Measurements from ENCODE around the gene CCNL1. TPM values are rescaled to one million over a fixed set of nuclear protein-coding genes. Genes with fewer than 3 reads are reported as not detected.

CCNL1 gene
- total RNA-seq, 2 experiments from 2014 or later: 117 to 124 TPM

DNA sequence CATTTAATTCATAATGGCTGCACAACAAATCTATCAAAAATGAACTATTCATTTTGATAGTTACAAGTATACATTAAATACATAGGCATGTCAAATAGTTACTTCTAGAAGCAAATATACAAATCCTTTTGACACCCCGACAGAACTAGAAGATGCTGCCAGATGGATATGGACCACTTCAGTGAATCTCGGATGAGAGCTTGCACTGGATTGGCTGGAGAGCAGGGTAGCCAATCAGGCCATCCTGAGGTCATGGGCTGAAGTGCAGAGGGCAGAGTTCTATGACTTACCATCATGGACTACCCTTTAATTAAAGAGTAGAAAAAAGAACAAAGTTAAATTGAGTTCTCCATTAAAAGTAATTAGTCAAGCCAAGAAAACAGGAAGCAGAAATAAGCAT is 8.3 kb downstream of the CCNL1 start:
- POLR2A ChIA-PET: no interaction called here
- CTCF ChIA-PET: interaction anchor here (2.2 kb wide), 1 partner anchor 14 kb away, joined by 6 read pairs; no protein-coding TSS in a partner anchor

- POLR2A ChIA-PET: interaction anchor here (0.6 to 1.1 kb wide), 2 partner anchors 9 to 23 kb away, joined by 3 to 5 read pairs; partner anchors contain the start of gene CCNL1
These were observed 8.8 kb downstream of the CCNL1 start for GRCh38 chr3:157151151-157151550.

DNA sequence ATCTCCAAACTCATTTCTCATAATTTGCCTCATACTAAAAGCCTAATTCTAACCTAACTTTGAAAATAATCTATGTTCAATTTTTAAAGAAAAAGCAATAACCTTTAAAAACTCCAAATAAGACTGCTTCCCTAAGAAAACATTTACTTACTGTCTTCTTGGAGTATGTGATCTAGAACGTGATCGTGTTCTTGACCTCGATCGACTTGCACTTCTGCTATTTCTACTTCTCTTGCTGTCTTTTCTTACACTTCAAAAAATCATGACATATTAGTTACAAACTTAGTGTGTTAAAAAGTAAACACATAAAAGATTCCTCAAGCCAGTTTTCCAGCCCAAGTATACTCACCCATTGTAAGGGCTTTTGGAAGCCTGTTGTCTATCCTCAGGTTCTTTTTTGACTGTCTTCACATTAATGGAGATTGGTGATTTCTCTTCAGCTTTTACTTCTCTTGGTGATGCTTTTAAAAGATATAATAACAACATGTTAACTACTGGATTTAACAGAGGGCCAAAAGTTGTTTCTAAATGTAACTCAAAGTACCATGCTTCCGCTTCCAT is 10.7 kb downstream of the CCNL1 start:
- ChIA-PET POLR2A (interaction anchor here (1.3 to 3.1 kb wide), 2 partner anchors 11 to 25 kb away, joined by 4 to 18 read pairs; partner anchors contain the start of gene CCNL1), CTCF (interaction anchor here (3.6 kb wide), 1 partner anchor 11 kb away, joined by 14 read pairs; no protein-coding TSS in a partner anchor)

More at GRCh38 chr3:157151151-157151550, 8.8 kb downstream of the CCNL1 start:
- CTCF ChIA-PET: interaction anchor here (2.2 kb wide), 1 partner anchor 13 kb away, joined by 6 read pairs; no protein-coding TSS in a partner anchor

DNA sequence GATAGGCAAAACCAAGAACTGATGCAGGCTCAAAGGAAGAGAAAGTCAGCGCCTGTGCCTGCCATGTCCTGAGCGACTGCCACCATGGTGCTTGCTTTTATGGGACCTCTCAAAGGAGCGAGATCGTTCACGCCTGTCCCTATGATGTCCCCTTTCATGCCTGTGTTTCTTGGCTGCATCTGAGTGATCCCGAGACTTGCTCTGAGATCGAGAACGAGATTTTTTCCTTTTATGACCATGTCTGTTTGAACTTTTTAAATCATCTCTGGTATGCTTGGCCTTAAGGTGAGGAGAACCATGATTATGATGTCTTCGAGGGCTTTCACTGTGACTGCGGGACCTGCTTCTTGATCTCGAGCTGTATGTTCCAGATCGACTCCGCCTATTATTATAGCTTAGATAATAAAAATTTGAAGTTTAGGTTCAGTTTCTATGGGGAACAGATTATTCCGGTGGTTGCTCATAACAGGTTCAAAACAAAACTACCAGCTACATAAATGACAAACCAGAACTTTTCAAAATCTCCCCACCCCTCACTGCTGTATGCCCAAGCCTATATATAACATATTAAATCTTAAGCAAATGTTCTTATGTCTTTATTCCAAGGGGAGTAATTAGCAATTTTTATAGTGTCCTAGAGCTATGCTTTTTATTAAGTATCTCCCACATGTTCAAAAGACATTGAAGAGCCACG is 11.6 kb downstream of the CCNL1 start:
- CTCF ChIA-PET: interaction anchor here (3.6 kb wide), 1 partner anchor 10 kb away, joined by 14 read pairs; no protein-coding TSS in a partner anchor
- POLR2A ChIA-PET: interaction anchor here (0.7 to 3.1 kb wide), 3 partner anchors 11 to 59 kb away, joined by 3 to 18 read pairs (median 6); partner anchors contain the start of gene CCNL1

DNA sequence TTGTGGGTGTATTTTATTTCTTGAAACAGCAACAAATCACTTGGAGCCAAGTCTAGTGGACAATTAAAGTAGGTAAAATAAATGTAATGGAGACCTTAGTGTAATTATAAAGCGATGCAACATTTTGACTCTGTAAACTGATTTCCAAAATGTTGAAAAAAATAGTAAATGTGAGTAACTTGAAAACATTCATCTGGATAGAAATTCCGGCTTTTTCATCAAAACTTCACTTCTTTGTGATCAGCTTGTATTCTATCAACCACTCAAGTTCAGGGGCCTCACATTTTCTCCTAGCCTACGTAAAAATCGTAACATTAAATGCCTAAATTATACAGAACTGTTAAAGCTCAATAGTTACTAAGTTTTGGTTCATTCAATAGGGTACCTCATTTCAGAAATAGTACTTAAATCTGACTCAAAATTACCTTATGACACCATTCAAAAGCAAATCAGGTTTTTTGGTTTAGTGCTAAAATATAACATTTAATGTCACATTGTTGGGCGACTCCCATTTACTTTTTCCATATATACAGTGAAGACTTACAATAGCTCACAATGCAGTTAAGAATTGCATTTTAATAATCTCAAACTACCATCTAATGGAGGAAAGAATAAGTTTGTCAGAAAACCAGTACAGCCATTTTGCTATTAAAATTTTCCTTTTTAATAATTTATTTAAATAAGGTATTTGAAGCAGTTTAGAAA is 12.7 kb downstream of the CCNL1 start:
- CTCF ChIA-PET: interaction anchor here (0.6 to 3.6 kb wide), 4 partner anchors 9 to 623 kb away, joined by 3 to 14 read pairs (median 3); no protein-coding TSS in a partner anchor

DNA sequence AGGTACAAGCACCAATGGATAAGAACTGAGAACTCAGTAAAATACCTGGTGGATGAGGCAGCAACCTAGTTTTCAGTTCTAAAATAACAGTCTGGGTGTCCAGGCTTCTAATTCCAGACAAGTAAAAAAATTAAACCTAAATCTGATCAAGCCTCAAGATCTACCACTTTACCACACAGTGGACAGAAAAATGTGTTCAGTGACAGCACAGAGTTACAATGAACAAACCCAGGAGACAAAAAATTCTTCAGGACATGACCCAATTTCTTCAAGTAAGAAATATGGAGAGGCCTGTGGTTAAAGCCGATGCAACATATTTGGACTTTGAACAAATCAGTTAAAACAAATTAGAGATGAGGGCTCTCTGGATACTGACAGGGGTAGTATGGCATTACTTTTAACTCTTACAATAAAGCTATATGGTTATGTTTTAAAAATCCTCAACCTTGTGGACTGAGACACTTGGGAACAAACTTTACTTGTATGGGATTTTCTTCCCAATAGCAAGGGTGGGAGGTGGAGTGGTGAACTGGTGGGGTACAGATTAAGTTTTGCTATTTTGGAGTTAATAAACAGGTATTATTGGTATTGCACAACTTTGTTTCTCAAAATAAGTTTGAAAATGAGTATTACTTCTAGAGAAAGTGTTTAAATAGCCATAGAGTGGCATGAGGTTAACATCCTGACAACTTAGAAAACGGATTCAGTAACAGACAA is 14.2 kb downstream of the CCNL1 start:
- CTCF ChIA-PET: interaction anchor here (3.6 kb wide), 1 partner anchor 8 kb away, joined by 14 read pairs; no protein-coding TSS in a partner anchor
- POLR2A ChIA-PET: interaction anchor here (1.4 kb wide), 1 partner anchor 10 kb away, joined by 4 read pairs; no protein-coding TSS in a partner anchor

More for the DNA sequence above, 12.7 kb downstream of the CCNL1 start:
- POLR2A ChIA-PET: interaction anchor here (1.2 to 3.1 kb wide), 2 partner anchors 9 to 13 kb away, joined by 4 to 18 read pairs; partner anchors contain the start of gene CCNL1

DNA sequence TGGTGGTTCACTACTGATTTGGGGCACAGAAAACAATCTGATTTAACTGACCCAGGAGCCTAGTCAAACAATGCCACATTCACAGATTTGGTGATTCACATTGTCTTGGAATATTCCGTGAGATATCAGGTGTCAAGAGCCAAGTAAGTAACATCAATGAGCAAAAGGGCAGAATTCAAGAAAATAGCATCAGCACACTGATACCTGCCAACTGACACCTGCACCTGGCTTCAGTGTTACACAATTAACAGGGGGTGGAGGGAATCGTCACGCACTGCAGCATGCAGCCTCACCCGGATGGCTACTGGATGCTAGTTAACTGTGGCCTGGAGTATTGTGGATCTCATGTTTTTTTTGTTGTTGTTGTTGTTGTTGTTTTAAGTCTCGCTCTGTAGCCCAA is 17.6 kb downstream of the CCNL1 start:
- CTCF ChIA-PET: no interaction called here
- POLR2A ChIA-PET: no interaction called here

GRCh38 chr3:157139938-157140534 is 19.9 kb downstream of the CCNL1 start:
- ChIA-PET POLR2A (no interaction called here), CTCF (interaction anchor here (0.6 kb wide), 1 partner anchor 36 kb away, joined by 3 read pairs; no protein-coding TSS in a partner anchor)

DNA sequence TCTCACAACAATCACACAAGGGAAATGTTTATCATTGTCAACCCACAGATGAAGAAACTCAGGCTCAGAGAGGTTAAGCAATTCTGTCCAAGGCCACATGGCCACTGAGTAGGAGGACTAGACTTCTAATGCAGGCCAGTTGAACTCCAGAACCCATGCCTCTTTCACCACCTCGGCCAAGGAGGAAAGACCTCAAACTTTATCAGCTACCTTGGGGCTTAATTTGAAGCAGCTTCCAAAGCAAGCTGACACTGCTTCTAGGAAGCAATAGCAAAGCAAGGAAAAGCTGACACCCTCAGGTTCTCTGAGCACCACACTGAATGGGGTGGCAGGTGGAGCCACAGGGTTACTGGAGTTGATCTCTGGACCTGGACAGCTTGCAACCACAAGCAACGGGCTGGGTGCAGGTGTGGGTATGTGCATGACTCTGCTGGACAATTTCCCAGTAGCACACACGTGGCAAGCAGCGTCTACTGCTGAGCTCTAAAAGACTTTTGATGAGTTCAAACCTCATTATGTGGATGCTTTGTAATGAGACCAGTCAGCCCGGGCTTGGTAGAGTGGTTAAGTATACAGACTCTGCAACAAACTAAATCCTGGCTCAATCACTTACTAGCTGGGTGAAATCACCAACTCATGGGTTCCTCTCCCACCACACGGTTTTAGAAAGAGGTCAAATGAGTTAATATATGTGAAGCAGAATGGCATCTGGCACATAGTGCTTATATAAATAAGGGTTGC is 23.1 kb downstream of the CCNL1 start:
- ChIA-PET CTCF (interaction anchor here (0.5 to 2.8 kb wide), 22 partner anchors 9 to 987 kb away, joined by 3 to 14 read pairs (median 4); no protein-coding TSS in a partner anchor), POLR2A (interaction anchor here (1.0 kb wide), 1 partner anchor 48 kb away, joined by 4 read pairs; no protein-coding TSS in a partner anchor)

DNA sequence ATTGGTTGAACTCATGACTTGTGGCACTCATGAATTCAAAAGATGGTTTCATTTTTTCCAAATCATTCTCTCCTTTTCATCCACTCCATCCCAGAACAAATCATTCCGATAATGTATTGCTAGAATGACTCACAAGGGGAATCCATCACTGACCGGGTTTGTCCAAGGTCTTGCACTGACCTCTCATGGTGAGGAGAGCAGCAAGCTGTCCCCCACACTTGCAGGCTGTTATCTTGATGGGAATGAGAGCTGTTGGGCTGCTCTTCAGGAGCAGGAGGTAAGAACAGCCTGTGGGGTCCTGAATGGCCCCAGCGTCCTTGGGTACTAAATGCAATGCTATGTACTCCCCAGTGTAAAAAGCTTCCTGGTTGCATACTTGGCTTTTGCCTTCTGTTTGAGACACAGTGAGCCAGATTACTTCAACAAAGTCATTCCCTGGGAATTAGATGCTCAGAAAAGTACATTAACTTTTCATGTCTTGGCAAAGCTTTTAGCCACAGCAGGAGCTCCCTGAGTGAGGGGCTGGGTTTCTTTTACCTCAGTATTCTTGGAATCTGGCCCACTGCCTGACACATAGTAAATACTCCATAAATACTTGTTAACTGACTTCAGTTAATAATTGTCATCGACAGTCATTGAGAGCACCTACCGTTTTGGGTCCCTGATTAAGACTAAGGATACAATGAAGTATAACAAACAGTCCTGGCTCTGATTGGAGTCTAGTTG is 24.1 kb downstream of the CCNL1 start:
- CTCF ChIA-PET: interaction anchor here (0.8 kb wide), 1 partner anchor 54 kb away, joined by 3 read pairs; no protein-coding TSS in a partner anchor
- POLR2A ChIA-PET: no interaction called here

DNA sequence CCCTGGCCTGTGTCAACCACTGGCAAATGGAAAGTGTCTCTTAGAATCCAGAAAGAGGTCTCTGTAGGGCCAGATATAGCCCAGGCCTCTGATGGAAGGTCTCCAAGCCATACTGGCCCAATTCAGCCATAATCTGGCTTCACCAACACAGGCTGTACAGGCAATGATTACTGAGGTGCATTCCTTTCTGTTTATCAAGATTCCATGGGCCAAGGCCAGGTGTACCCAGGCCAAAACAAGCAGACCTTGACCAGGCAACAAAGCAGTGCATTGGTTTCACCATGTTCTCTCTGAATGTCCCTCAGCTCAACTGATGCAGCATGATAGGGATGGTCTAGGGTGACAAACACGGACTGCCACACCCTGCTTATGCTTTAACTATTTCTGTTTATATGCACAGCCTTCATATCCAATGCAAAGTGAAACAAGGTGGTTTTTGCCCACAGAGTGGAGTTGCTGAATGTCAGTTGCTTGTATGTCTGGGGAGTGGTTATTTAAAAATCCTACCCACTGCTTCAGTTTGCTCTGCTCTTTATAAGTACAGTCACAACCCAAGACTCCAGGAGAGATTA is 25.2 kb downstream of the CCNL1 start:
- POLR2A ChIA-PET: no interaction called here

DNA sequence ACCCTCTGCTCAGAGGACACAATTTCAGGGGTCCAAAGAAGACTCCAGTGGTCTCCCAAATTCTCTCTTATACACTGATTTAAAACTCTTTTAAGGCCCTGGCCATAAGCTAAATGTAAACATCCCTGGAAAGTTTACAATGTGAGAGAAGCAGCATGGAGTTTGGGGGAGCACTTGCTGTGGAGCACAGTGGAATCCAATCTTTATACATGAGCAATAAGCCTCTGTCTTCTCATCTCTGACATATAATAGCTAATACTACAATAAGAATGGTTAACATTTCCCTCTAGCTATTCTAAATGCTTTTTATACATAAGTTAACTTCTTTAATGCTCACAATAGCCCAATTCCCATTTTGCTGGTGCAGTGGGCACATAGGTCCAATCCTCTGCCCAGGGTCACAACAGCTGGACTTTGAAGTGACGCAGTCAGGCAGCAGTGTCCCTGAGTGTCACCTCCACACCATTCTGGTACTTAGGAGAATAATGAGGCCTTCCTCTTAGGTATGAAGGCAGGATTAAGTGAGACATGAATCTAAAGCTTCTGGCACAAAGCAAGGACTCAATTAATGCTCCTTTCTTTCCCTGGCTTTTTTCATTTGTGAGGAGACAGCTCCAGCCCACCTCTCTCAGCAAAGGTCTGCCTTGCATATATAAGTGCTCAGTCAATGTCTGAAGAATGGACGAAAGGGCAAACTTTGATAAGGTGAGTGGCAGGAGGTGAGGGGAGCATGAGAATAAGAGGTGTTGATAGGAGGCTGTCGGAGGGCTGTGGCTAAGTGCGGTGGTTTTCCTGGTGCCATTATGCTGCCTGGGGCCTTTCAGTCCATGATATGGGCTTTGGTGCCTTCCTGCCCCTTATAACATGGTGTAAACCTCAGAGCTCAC is 26.3 kb downstream of the CCNL1 start:
- POLR2A ChIA-PET: no interaction called here
- CTCF ChIA-PET: interaction anchor here (1.1 to 1.4 kb wide), 2 partner anchors 44 to 454 kb away, joined by 3 to 4 read pairs; no protein-coding TSS in a partner anchor

More for the DNA sequence above, 25.2 kb downstream of the CCNL1 start:
- CTCF ChIA-PET: no interaction called here

GRCh38 chr3:157132936-157133335 is 27.0 kb downstream of the CCNL1 start:
- POLR2A ChIA-PET: interaction anchor here (2.7 kb wide), 1 partner anchor 28 kb away, joined by 8 read pairs; no protein-coding TSS in a partner anchor
- CTCF ChIA-PET: interaction anchor here (1.1 to 1.4 kb wide), 2 partner anchors 44 to 453 kb away, joined by 3 to 4 read pairs; no protein-coding TSS in a partner anchor

- ChIA-PET CTCF (interaction anchor here (1.4 kb wide), 1 partner anchor 453 kb away, joined by 4 read pairs; no protein-coding TSS in a partner anchor), POLR2A (interaction anchor here (2.7 kb wide), 1 partner anchor 28 kb away, joined by 8 read pairs; no protein-coding TSS in a partner anchor)
These were observed 27.6 kb downstream of the CCNL1 start for GRCh38 chr3:157132341-157132740.

- ChIA-PET CTCF (interaction anchor here (1.1 to 1.2 kb wide), 3 partner anchors 29 to 51 kb away, joined by 3 to 5 read pairs (median 3); no protein-coding TSS in a partner anchor), POLR2A (interaction anchor here (2.7 kb wide), 1 partner anchor 29 kb away, joined by 8 read pairs; no protein-coding TSS in a partner anchor)
These were observed 28.1 kb downstream of the CCNL1 start for GRCh38 chr3:157131861-157132260.

Data from activated CD8-positive, alpha-beta memory T cell treated with anti-CD3 and anti-CD28 coated beads for 36 hours (primary cell).